ENCODE results near the gene KMT2C. TPM values are rescaled to one million over a fixed set of nuclear protein-coding genes. Genes with fewer than 3 reads are reported as not detected.
"Not testable (repeated sequence)": the region's sequence is repeated elsewhere in the genome, so short reads cannot be mapped to it uniquely, and the experiment has no call there.

Gene KMT2C
- total and polyA plus RNA-seq, 8 donors, result 5.0 to 248 (median 80.1) TPM

GRCh38 chr7:152406491-152406890 lies 29.3 kb downstream of the KMT2C start:
- H3K4me1 ChIP-seq, result peaks cover 0 to 9% (median 3%) of the 10 kb centered on the region in 4 donors
- no peaks in the 10 kb centered on the region for H3K27me3 ChIP-seq
- H3K9me3 ChIP-seq, result peaks cover 0 to 17% (median 7%) of the 10 kb centered on the region in 4 donors
- H3K36me3 ChIP-seq, result no peaks in the 10 kb centered on the region
- no peak overlapping the region for H3K27ac ChIP-seq
- H3K4me3 ChIP-seq, result no peak overlapping the region
- TF ChIP-seq CTCF (IDR thresholded peaks at IDR 0.05) (no peak), POLR2AphosphoS5 (IDR thresholded peaks at IDR 0.05) (no peak), EP300 (IDR thresholded peaks at IDR 0.05) (no peak), POLR2A (IDR thresholded peaks at IDR 0.05) (no peak)
- WGBS, 5 donors, result 22 to 29% (median 23%) methylated on average over 3 of the region's 3 CpGs
- intact Hi-C loops (cut with DNase I; ENCODE audit: low total_unique reads), result no loop called here
- no peak for DNase-seq

GRCh38 chr7:152406030-152406429 lies 29.8 kb downstream of the KMT2C start:
- H3K27ac ChIP-seq; H3K4me3 ChIP-seq; H3K36me3 ChIP-seq; DNase-seq; intact Hi-C loops (cut with DNase I; ENCODE audit: low total_unique reads); H3K27me3 ChIP-seq; H3K4me1 ChIP-seq: not testable (repeated sequence)
- H3K9me3 ChIP-seq, result peaks cover 0 to 17% (median 7%) of the 10 kb centered on the region in 4 donors
- WGBS, 5 donors, result 51 to 64% (median 56%) methylated on average over 2 of the region's 2 CpGs

DNA sequence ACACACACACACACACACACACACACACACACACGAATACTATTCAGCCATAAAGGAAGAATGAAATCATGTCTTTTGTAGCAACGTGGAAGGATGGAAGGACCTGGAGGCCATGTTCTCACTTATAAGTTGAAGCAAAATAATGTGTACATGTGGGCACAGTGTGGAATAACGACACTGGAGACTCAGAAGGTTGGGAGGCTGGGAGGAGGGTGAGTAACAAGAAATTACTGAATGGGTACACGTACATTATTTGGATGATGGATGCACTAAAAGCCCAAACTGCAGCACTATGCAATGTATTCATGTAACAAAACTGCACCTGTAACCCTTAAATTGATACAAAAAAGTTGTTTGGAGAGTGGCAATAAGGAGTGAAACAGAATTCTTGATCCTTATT lies 32.1 kb downstream of the KMT2C start:
- TF ChIP-seq POLR2A (IDR thresholded peaks at IDR 0.05) (no peak), EP300 (IDR thresholded peaks at IDR 0.05) (no peak), CTCF (IDR thresholded peaks at IDR 0.05) (no peak), POLR2AphosphoS5 (IDR thresholded peaks at IDR 0.05) (no peak)
- 35 to 43% (median 38%) methylated on average over 4 of the region's 4 CpGs for WGBS, 5 donors
- H3K27me3 ChIP-seq, result no peaks in the 10 kb centered on the region
- no peak for DNase-seq
- no peaks in the 10 kb centered on the region for H3K36me3 ChIP-seq
- H3K9me3 ChIP-seq, result peaks cover 0 to 17% (median 7%) of the 10 kb centered on the region in 4 donors
- no peak overlapping the region for H3K27ac ChIP-seq
- H3K4me1 ChIP-seq, result peaks cover 0 to 8% (median 2%) of the 10 kb centered on the region in 4 donors
- intact Hi-C loops (cut with DNase I; ENCODE audit: low total_unique reads), result no loop called here
- H3K4me3 ChIP-seq, result no peak overlapping the region

GRCh38 chr7:152402384-152403250 lies 33.2 kb downstream of the KMT2C start:
- intact Hi-C loops (cut with DNase I; ENCODE audit: low total_unique reads), result no loop called here
- Histone ChIP-seq H3K27ac (no peak overlapping the region), H3K4me1 (peaks cover 0 to 18% (median 4%) of the 10 kb centered on the region in 4 donors), H3K27me3 (no peaks in the 10 kb centered on the region), H3K4me3 (no peak overlapping the region), H3K36me3 (no peaks in the 10 kb centered on the region), H3K9me3 (peaks cover 0 to 17% (median 7%) of the 10 kb centered on the region in 4 donors)
- no peak for TF ChIP-seq CTCF (IDR thresholded peaks at IDR 0.05)
- TF ChIP-seq EP300 (IDR thresholded peaks at IDR 0.05), result no peak
- no peak for TF ChIP-seq POLR2AphosphoS5 (IDR thresholded peaks at IDR 0.05)
- 46 to 56% (median 52%) methylated on average over 5 of the region's 5 CpGs for WGBS, 5 donors
- no peak for DNase-seq

DNA sequence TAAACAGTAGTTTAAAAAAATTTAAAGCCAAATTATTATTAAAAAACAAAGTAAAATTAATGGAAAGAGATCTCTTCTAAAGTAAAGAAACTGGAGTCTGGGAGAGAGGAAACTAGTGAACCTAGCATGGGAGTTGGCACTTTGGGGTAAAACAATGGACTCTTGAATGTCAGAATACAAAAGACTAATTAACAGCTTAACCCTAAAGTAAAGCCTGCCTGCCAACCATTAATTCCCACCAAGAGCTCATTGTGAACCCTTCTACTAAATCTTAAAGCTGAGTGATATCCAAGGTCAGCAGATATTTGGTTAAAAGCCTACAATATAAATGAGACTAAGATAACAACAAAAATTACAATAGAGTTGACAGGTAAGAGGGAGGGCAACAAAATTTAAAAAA lies 36.5 kb downstream of the KMT2C start:
- Histone ChIP-seq H3K4me3 (no peak overlapping the region), H3K27ac (no peak overlapping the region), H3K36me3 (no peaks in the 10 kb centered on the region), H3K4me1 (peaks cover 0 to 37% (median 9%) of the 10 kb centered on the region in 4 donors), H3K9me3 (peaks cover 0 to 8% (median 0%) of the 10 kb centered on the region in 4 donors), H3K27me3 (no peaks in the 10 kb centered on the region)
- TF ChIP-seq EP300 (IDR thresholded peaks at IDR 0.05) (no peak), POLR2AphosphoS5 (IDR thresholded peaks at IDR 0.05) (no peak), CTCF (IDR thresholded peaks at IDR 0.05) (no peak), POLR2A (IDR thresholded peaks at IDR 0.05) (no peak)
- no peak for DNase-seq
- intact Hi-C loops (cut with DNase I; ENCODE audit: low total_unique reads), result no loop called here

All from stomach (tissue), 9 donors.